NCI-H1417 (cell line): Measurements from ENCODE around the gene UGP2.
"Not testable (repeated sequence)": the region's sequence is repeated elsewhere in the genome, so short reads cannot be mapped to it uniquely, and the experiment has no call there.

Source experiments
- DNase-seq, 3 experiments: peaks; one replicate each; lab custom pipeline; 2025; lab: John Stamatoyannopoulos, UW

Gene UGP2

DNA sequence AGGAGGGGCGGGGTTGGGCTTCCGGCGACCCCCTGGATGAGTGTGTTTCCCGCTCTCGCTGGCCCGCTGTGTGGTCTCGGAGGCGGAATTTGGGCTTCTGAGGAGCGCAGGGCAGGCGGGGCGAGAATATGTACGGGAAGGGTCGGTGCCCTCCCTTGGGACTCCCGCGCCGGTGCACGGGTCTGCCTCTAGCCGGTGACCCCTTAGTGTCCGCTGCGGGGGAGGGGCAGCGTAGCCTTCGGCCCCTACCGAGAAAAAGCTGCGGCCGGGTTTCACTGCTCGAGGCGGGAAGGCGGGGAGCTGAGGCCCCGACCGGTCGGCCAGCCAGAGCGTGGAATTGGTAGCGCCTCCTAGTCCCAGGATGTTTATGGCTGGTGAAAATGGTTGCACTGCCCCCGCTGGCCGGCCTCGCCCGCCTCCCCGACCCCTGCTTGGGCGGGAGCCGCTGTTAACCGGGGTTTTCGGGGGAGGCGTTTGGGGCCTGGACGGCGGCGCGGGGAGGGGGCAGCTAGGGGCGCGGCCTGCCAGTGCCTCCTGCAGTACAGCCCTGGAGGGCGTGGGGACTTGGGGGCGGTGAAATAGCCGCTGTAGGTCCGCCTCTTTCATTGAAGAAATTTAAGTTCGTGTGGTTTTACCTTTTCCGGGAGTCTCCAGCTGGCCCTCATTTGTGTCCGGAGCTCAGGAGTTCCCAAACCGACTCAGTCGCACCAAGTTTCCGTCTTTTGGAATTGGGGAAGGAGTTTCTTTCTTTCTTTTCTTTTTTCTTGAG is at the start of gene UGP2:
TSS of gene UGP2 (plus strand) at position 643 of the 769 bp plus-strand sequence. CDS start 290 bp downstream, outside the sequence.
- DNase-seq: peak; percentile 89 to 96 (median 93)

DNA sequence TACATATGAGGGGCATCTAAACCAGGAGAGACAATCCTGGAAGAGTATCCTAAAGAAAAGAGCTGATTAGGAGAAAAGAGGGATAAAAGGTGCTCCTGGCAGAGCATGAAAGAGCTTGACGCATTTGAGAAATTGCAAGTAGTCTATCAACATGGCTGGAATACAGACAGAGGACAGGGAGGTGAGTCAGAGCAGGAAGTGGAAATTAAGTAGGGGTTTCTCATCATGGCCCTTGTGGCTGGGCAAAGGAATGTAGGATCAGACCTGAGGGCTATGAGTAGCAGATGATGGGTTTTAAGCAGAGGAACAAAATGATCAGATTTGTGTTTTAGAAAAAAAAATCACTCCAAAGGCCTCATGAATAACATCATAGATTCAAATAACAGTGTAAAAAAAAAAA is 49.2 kb upstream of the UGP2 start:
- no peak for DNase-seq

DNA sequence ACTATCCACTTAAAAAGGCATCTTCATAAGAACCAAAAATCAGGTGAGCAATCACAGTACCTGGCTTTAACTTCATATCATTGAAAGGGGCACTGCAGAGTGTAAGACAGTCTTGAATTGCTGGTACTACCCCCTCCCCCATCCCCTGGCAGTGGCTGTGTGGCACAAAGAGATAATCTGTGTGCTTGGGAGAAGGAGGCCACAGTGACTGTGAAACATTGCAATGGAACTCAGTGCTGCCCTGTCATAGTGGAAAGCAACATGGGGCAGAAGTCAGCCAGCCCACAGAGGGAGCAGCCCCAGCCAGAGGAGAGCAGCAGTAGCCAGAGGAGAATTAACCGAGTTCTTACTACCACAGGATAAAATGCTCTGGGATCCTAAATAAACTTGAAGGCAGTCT is 45.3 kb upstream of the UGP2 start:
- DNase-seq: no peak

DNA sequence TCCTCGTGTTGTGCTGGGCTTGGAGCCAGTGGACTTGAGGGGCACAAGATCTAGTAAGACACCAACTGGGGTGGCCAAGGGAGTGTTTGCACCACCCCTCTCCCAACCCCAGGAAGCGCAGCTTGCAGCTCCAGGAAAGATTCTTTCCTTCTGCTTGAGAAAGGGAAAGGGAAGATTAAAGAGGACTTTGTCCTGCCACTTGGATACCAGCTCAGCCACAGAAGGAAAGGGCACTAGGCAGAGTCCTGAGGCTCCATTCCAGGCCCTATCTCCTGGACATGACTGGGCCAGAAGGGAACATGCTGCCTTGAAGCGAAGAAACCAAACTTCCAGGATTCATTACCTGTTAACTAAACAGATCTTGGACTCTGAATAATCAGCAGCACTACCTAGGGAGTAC is 44.9 kb upstream of the UGP2 start:
- DNase-seq: no peak

DNA sequence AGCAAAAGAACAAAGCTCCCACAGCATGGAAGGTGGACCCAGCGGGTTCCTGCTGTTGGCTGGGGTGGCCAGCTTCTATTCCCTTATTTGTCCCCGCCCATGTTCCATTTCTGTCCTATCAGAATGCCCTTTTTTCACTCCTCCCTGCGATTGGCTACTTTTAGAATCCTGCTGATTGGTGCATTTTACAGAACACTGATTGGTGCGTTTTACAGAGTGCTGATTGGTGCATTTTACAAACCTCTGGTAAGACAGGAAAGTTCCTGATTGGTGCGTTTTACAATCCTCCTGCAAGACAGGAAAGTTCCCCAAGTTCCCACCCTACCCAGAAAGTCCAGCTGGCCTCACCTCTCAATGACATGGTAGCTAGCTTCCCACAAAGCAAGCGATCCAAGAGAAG is 40.2 kb upstream of the UGP2 start:
- DNase-seq: no peak

DNA sequence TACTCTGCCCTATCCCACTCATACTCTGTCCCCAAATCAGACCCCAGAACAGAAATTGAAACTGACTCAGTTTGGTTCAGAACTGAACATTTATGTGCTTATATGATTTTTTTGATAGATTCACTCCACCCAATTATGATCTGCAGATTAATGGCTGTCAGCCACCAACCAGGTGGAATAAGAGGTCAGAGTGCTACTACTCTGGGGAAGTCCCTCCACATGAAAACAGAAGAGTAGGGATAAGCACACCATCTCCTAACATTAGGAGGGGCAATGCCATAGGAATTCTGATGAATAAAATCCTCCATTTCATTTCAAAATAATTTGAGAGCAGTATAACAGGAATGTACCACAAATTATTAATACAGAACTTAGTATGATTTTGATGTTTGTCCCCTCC is 36.3 kb upstream of the UGP2 start:
- no peak for DNase-seq

DNA sequence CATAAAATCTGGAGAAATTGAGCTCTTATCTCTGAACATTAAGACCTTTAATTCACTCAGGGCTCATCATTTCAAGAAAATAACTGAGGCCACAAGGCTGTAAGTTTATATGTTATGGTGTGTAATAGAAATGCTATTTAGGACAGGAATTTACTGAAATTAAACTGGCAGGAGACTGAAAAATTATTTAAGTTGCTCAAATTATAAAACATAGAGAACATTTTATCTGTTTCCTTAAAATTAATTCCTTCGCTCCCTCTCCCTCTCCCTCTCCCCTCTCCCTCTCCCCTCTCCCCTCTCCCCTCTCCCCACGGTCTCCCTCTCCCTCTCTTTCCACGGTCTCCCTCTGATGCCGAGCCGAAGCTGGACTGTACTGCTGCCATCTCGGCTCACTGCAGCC is 33.7 kb upstream of the UGP2 start:
- DNase-seq: not testable (repeated sequence)

DNA sequence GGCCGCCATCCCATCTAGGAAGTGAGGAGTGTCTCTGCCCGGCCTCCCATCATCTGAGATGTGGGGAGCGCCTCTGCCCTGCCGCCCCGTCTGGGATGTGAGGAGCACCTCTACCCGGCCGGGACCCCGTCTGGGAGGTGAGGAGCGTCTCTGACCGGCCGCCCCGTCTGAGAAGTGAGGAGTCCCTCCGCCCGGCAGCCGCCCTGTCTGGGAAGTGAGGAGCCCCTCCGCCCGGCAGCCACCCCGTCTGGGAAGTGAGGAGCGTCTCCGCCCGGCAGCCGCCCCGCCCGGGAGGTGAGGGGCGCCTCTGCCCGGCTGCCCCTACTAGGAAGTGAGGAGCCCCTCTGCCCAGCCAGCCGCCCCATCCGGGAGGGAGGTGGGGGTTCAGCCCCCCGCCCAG is 32.8 kb upstream of the UGP2 start:
- DNase-seq: not testable (repeated sequence)

DNA sequence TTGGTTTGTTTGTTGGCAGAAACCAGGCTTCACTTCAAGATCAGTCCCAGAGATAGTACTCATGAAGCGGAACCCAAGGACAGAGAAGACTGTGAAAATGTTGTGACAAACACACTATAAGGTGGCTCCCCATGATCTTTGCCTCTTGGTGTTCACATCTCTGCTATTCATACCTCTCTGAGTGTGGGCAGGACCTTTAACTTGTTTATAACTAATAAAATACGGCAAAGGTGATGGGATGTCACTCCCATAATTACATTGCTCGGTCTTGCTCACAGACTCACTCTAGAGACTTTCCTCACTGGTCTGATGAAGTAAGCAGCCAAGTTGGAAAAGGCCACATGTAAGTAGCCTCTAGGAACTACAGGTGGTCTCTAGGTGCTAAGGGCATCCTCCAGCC is 30.6 kb upstream of the UGP2 start:
- DNase-seq: no peak

DNA sequence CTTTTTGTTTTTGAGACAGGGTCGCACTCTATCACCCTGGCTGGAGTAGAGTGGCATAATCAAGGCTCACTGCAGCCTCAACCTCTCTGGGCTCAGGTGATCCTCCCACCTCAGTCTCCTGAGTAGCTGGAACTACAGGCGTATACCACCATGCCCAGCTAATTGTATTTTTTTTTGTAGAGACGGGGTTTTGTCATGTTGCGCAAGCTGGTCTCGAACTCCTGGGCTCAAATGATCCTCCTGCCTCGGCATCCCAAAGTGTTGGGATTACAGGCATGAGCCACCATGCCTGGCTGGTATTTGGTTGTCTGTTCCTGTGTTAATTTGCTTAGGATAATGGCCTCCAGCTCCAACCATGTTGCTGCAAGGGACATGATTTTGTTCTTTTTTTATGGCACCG is 29.8 kb upstream of the UGP2 start:
- DNase-seq: not testable (repeated sequence)

DNA sequence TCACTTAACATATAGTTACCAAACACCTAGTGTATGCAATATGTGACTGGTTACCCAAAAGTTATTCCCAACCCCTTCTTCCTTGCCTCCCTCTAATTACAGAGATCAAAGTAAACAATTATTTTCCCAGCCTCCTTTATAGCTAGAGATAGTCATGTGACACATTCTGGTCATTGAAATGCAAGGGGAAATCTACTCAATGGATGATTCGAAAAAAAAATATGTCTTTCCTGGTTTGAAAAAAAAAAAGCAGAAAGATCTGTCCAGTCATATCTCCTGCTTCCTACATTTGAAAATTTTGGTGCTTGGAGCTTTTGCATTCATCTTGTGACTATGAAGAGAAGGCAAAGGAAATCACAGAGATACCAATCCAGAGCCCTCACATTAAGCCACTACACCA is 27.6 kb upstream of the UGP2 start:
- peak in 1 of 3 experiments; percentile 16 for DNase-seq

DNA sequence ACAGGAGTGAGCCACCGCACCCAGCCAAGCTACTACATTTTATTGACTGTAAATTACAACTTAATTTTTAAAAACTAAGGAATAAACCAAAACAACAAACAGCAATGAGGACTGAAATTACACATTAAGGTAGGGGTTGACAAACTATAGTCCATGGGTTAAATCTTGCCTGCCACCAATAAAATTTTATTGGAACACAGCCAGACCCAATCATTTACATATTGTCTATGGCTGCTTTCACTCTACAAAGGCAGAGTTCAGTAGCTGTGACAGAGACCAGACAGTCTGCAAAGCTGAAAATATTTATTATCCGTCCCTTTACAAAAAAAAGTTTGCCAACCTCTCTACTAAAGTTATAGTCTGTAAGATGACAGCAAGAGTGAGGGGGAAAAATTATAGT is 24.3 kb upstream of the UGP2 start:
- DNase-seq: no peak

DNA sequence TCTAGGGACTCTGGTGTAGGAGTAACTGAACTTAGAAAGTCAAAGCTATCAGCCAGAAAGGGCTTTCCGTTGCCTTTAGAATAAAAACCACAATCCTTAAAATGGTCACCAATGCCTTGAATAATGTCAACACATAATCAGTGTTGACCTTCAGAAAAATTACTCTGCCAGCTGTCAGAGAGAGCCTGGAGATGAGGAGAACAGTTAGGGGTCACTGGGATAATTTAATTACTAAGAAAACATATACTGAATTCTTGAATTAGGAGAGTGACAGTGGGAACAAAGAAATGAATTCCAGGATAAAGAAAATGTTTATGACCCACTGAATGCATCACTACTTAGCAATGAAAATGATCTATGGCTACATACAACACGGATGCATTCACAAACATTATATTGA is 23.4 kb upstream of the UGP2 start:
- DNase-seq: peak in 2 of 3 experiments; percentile 24 to 63

DNA sequence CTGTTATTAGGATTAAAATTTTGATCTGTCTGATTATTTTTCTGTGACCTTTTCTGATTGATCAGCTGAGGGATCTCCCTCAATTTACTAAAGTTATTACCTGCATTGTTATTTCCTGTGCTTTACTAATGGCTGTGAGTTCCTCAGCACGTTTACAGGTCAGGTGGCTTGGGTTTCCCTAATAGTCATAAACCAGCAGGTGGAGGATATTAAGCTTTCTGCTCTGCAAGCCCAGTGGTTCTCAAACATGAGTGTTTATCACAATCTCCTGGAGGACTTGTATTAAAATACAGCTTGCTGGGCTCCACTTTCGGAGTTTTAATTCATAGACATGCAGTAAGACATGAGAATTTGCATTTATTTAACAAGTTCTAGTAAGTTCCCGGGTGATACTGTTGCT is 22.4 kb upstream of the UGP2 start:
- DNase-seq: peak; percentile 28 to 77 (median 69)

DNA sequence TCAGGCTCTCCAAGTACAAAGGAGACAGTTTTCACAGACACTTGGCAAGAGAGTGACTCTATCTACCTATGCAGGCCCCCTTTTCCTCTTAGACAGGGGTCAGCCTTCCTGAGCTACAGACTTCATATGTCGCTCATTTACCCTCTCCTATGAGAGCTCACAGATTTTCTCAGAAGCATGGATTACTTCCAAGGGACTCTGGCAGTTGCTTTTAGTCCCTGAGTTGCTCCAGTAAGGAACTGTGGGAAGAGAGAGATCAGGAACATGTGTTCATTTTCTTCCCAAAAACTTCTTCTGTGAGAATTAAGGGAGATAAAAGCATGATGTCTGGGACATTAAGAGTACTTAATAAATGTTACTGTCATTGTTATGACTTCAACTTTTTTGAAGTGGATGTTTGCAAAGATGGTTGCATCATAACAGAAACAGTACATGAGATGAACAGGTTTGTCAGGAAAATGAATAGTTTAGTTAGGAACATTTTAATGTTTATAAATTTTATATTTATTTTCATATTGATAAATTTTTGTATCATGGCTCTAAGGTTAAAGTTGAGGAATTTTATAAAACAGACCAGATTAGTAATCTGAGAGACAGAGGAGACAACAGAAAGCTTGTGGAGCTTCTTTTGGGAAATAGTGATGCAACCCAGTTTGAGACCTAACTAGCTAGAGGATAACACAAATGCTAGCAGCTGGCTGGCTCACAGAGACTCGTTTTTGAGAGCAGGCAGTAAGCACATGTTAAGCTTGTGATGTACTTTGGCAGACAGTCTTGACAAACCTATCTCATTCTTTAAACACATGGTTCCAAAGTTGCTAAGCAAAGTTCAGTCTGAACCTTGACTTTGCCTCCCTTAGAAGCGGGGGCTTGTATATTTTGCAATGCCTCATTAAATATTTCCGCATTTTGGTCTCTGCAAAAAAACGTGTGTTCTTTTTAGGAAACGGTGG is 21.7 kb upstream of the UGP2 start:
- peak in 1 of 3 experiments; percentile 32 for DNase-seq

DNA sequence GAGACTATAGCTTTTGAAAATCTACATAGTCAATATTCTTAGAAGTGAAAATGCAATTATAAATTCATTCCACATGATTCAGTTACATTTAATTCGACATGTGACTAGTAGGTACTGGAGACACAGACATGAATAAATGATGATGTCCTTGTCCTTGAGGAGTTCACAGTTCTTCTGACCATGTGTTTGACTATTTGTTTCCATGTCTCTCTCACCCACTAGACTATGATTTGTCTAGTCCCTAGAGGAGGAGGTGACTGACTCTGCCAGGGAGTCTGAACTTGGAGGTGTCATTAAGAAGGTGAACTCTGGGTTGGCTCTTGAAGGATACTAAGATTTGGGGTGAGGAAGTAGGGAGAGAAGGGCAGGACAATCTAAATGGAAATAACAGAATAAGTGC is 20.7 kb upstream of the UGP2 start:
- no peak for DNase-seq

DNA sequence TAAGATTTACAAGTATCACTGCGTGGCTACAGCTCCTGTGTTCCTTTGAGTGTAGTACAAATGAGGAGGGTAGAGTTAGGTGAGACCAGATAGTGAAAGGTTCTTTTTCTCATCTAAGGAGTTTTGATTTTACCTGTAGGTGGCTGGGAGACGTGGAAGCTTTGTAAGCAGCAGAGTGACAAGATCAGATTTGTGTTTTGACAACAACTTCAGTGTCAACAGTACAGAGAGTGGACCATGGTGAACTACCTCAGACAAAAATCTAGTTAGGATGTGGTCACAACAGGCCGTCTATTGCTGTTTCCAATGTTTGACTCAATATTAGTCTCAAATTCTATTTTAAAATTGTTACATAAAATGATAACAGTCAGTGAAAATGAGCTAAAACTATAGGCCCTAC is 20.3 kb upstream of the UGP2 start:
- no peak for DNase-seq

DNA sequence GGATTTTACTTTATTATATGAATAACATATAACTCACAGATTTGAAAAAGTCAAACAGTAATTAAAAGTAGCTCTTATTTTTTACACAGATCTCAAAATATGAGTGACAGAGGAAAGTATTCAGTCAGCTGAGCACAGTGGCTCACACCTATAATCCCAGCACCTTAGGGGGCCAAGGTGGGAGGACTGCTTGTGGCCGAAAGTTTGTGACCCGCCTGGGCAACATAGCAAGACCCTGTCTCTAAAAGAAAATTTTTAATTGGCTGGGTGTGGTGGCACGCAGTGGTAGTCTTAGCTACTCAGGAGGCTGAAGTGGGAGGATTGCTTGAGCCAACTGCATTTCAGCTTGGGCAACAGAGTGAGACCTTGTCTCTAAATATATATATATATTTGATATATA is 19.2 kb upstream of the UGP2 start:
- no peak for DNase-seq

DNA sequence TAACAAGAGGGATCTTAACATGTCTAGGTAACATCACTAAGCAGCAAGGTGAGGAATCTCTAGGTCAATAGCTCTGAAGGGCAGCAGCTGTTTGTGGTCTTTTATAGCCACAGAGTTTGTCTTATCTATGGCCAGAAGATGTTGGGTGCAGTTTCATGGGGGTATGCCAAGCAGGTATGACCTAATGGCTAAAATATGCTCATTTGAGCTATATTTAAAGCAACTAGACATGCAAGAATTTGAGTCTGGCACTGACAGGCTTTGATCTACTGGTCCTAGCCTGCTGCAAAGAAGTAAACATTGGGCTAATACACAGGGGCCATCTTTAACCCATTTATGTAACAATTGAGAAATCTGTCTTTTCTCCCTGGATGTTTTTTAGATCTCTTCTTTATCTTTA is 13.9 kb upstream of the UGP2 start:
- no peak for DNase-seq

DNA sequence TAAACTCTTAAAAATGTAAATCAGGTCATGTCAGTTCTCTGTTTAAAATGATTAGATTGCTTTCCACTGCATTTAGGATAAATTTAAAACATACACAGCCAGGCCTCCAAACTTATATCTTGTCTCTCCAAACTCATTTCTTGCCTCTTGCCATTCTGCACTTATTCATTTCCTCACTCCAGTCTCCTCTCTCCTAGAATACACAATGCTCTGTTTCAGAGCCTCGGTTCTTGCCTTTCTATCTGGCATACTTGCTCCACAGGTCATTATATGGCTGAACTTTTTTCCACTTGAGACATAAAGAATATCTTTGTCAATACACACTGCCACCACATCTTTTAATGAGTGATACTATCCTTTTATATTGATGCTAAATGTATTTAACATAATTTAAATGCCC is 10.5 kb upstream of the UGP2 start:
- no peak for DNase-seq

DNA sequence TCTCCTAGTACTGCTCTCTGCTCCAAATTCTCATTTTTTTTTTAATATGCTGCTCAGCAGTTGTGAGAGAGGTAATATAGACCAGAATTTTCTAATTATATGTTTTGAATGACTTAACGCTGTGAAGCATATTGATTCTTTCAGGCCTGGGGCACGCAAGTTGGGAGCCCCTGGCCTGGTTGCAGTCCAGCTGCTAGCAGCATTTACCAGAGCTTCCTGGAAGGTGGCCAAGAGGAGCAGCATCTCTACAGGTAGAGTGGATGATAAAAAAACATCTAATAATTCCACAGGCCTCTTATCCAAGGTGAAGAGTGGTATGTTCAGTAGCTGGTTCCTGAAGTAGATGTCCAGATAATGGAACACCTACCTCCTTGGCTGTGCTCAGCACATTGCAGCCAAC is 7.3 kb upstream of the UGP2 start:
- peak; percentile 62 to 91 (median 90) for DNase-seq

DNA sequence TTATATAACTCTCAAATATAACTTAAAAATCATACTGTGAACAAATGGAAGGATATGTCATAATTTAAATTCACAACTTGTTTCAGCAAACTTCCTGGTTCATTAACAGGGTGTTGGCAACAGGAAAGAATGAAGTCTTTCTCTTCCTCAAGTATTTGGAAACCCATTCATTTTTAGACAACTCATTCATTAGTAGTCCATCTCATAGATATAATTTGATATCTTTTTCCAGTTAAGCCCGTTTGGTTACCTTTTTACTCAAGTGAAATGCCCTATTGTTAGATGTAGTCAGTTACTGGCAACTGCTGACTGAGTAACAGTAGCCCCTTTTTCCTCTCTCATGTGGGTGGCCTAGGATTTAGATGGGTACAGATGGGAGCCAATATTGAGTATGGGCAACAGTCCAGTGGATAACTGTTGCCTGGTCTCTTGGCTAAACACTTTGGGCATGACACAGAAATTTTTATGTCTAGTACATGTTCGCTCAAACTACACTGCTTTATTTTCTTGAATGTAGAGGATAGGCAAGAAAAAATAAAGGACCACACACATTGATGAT is 4.6 kb upstream of the UGP2 start:
- DNase-seq: no peak
